ENCODE results near the gene DMBX1. TPM values are rescaled to one million over a fixed set of nuclear protein-coding genes. Genes with fewer than 3 reads are reported as not detected.

DMBX1 gene
- total and polyA plus RNA-seq, 4 donors = not detected

DNA sequence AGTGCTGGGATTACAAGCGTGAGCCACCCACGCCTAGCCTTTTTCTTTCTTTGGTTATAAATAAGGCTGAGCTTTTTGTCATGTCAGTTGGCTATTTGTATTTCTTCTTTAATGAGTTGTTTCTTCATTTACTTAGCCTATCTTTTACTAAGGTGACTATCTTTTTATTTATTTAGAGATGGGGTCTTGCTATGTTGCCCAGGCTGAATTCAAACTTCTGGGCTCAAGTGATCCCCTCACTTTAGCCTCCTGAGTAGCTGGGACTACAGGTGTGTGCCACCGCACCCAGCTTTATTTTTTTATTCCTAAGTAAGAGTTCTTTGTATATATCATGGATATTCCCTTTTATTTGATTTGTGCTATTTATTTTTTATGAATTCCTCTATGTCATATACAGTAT, 11.9 kb downstream of the DMBX1 start:
- H3K27ac ChIP-seq (ENCODE audit: low read depth in 1 of 2, low read length in 2 of 2) = no peak overlapping the region
- peaks cover 0 to 3% (median 0%) of the 10 kb centered on the region in 4 donors for H3K27me3 ChIP-seq (ENCODE audit: control insufficient read depth in 4 of 4, insufficient read depth in 4 of 4, low read length in 3 of 4)
- WGBS = 93% methylated on average over 3 of the region's 3 CpGs
- H3K36me3 ChIP-seq (ENCODE audit: control insufficient read depth in 4 of 4, insufficient read depth in 3 of 4, low read depth in 1 of 4, low read length in 3 of 4) = no peaks in the 10 kb centered on the region
- no peaks in the 10 kb centered on the region for H3K4me1 ChIP-seq (ENCODE audit: control insufficient read depth in 4 of 4, insufficient read depth in 4 of 4, low read length in 3 of 4)
- no peaks in the 10 kb centered on the region for H3K9me3 ChIP-seq (ENCODE audit: control insufficient read depth in 4 of 4, low read length in 3 of 4)
- H3K9ac ChIP-seq (ENCODE audit: low read depth in 1 of 2, low read length in 2 of 2) = no peak overlapping the region
- DNase-seq (ENCODE audit: low spot score) = no peak
- TF ChIP-seq GABPA (IDR thresholded peaks at IDR 0.05 in 1 of 2, conservative IDR thresholded peaks at IDR 0.05 in 1 of 2) (no peak), HNF4G (IDR thresholded peaks at IDR 0.05) (no peak), HNF4A (conservative IDR thresholded peaks at IDR 0.05) (no peak), FOXA1 (IDR thresholded peaks at IDR 0.05) (no peak), JUND (IDR thresholded peaks at IDR 0.05) (no peak), EGR1 (IDR thresholded peaks at IDR 0.05; ENCODE audit: low read depth in 2 of 2) (no peak), RXRA (IDR thresholded peaks at IDR 0.05) (no peak)
- TF ChIP-seq, protein P1, sequence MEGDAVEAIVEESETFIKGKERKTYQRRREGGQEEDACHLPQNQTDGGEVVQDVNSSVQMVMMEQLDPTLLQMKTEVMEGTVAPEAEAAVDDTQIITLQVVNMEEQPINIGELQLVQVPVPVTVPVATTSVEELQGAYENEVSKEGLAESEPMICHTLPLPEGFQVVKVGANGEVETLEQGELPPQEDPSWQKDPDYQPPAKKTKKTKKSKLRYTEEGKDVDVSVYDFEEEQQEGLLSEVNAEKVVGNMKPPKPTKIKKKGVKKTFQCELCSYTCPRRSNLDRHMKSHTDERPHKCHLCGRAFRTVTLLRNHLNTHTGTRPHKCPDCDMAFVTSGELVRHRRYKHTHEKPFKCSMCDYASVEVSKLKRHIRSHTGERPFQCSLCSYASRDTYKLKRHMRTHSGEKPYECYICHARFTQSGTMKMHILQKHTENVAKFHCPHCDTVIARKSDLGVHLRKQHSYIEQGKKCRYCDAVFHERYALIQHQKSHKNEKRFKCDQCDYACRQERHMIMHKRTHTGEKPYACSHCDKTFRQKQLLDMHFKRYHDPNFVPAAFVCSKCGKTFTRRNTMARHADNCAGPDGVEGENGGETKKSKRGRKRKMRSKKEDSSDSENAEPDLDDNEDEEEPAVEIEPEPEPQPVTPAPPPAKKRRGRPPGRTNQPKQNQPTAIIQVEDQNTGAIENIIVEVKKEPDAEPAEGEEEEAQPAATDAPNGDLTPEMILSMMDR (IDR thresholded peaks at IDR 0.05; ENCODE audit: low read depth, low read length, missing input control) = no peak
- TF ChIP-seq, protein P2, sequence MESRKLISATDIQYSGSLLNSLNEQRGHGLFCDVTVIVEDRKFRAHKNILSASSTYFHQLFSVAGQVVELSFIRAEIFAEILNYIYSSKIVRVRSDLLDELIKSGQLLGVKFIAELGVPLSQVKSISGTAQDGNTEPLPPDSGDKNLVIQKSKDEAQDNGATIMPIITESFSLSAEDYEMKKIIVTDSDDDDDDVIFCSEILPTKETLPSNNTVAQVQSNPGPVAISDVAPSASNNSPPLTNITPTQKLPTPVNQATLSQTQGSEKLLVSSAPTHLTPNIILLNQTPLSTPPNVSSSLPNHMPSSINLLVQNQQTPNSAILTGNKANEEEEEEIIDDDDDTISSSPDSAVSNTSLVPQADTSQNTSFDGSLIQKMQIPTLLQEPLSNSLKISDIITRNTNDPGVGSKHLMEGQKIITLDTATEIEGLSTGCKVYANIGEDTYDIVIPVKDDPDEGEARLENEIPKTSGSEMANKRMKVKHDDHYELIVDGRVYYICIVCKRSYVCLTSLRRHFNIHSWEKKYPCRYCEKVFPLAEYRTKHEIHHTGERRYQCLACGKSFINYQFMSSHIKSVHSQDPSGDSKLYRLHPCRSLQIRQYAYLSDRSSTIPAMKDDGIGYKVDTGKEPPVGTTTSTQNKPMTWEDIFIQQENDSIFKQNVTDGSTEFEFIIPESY (IDR thresholded peaks at IDR 0.05) = no peak
- TF ChIP-seq, protein P3, sequence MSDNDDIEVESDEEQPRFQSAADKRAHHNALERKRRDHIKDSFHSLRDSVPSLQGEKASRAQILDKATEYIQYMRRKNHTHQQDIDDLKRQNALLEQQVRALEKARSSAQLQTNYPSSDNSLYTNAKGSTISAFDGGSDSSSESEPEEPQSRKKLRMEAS (IDR thresholded peaks at IDR 0.05) = no peak
- no peak overlapping the region for H3K4me3 ChIP-seq (ENCODE audit: low read depth in 1 of 3, low read length in 3 of 3)

DNA sequence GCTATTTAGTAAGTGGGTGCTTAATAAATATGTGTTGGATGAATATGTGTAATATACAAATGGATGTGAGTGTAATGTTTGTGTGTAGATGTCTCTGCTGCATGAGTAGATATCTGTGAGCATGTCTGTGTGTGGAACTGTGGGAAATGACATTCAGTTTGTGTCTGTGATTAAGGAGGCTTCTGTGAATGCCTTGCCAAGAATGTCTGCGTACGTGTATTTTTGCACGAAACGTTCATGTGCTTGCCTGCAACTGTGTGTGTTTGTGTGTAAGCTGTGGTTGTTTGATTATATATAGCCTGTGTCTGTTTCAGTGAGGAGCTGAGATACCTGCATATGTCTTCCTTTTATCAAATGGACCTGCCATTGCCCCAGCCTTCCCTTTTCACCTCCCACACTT, 13.8 kb downstream of the DMBX1 start:
- Histone ChIP-seq H3K27me3 (ENCODE audit: control insufficient read depth in 4 of 4, insufficient read depth in 4 of 4, low read length in 3 of 4) (no peaks in the 10 kb centered on the region), H3K36me3 (ENCODE audit: control insufficient read depth in 4 of 4, insufficient read depth in 3 of 4, low read depth in 1 of 4, low read length in 3 of 4) (no peaks in the 10 kb centered on the region), H3K27ac (ENCODE audit: low read depth in 1 of 2, low read length in 2 of 2) (no peak overlapping the region), H3K4me3 (ENCODE audit: low read depth in 1 of 3, low read length in 3 of 3) (no peak overlapping the region), H3K9me3 (ENCODE audit: control insufficient read depth in 4 of 4, low read length in 3 of 4) (no peaks in the 10 kb centered on the region), H3K4me1 (ENCODE audit: control insufficient read depth in 4 of 4, insufficient read depth in 4 of 4, low read length in 3 of 4) (no peaks in the 10 kb centered on the region), H3K9ac (ENCODE audit: low read depth in 1 of 2, low read length in 2 of 2) (no peak overlapping the region)
- TF ChIP-seq, protein P1 (IDR thresholded peaks at IDR 0.05; ENCODE audit: low read depth, low read length, missing input control) = no peak
- no peak for TF ChIP-seq FOXA2 (IDR thresholded peaks at IDR 0.05)
- TF ChIP-seq, protein P4, sequence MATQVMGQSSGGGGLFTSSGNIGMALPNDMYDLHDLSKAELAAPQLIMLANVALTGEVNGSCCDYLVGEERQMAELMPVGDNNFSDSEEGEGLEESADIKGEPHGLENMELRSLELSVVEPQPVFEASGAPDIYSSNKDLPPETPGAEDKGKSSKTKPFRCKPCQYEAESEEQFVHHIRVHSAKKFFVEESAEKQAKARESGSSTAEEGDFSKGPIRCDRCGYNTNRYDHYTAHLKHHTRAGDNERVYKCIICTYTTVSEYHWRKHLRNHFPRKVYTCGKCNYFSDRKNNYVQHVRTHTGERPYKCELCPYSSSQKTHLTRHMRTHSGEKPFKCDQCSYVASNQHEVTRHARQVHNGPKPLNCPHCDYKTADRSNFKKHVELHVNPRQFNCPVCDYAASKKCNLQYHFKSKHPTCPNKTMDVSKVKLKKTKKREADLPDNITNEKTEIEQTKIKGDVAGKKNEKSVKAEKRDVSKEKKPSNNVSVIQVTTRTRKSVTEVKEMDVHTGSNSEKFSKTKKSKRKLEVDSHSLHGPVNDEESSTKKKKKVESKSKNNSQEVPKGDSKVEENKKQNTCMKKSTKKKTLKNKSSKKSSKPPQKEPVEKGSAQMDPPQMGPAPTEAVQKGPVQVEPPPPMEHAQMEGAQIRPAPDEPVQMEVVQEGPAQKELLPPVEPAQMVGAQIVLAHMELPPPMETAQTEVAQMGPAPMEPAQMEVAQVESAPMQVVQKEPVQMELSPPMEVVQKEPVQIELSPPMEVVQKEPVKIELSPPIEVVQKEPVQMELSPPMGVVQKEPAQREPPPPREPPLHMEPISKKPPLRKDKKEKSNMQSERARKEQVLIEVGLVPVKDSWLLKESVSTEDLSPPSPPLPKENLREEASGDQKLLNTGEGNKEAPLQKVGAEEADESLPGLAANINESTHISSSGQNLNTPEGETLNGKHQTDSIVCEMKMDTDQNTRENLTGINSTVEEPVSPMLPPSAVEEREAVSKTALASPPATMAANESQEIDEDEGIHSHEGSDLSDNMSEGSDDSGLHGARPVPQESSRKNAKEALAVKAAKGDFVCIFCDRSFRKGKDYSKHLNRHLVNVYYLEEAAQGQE (IDR thresholded peaks at IDR 0.05) = no peak
- no peak for TF ChIP-seq HNF4G (IDR thresholded peaks at IDR 0.05)
- TF ChIP-seq EGR1 (IDR thresholded peaks at IDR 0.05; ENCODE audit: low read depth in 2 of 2) = no peak
- no peak for TF ChIP-seq RAD21 (IDR thresholded peaks at IDR 0.05)
- no peak for TF ChIP-seq YY1 (IDR thresholded peaks at IDR 0.05)
- no peak for TF ChIP-seq RXRA (IDR thresholded peaks at IDR 0.05)
- TF ChIP-seq, protein P2 (IDR thresholded peaks at IDR 0.05) = no peak
- no peak for TF ChIP-seq GABPA (IDR thresholded peaks at IDR 0.05 in 1 of 2, conservative IDR thresholded peaks at IDR 0.05 in 1 of 2)
- TF ChIP-seq, protein P5, sequence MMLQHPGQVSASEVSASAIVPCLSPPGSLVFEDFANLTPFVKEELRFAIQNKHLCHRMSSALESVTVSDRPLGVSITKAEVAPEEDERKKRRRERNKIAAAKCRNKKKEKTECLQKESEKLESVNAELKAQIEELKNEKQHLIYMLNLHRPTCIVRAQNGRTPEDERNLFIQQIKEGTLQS (IDR thresholded peaks at IDR 0.05) = no peak
- no peak for TF ChIP-seq TAF1 (conservative IDR thresholded peaks at IDR 0.05)
- TF ChIP-seq, protein P3 (IDR thresholded peaks at IDR 0.05) = no peak
- TF ChIP-seq FOXA1 (IDR thresholded peaks at IDR 0.05) = no peak
- TF ChIP-seq JUND (IDR thresholded peaks at IDR 0.05) = no peak
- TF ChIP-seq NR2F2 (IDR thresholded peaks at IDR 0.05) = no peak
- TF ChIP-seq HNF4A (conservative IDR thresholded peaks at IDR 0.05) = no peak
- no peak for TF ChIP-seq SP1 (IDR thresholded peaks at IDR 0.05)
- DNase-seq (ENCODE audit: low spot score) = no peak
- WGBS = 80% methylated on average over 4 of the region's 4 CpGs
